22Rv1 (cell line): ENCODE measurements around the gene TM2D1.

Experiments used
- CTCF ChIP-seq: fragments of 450-650 bp; IDR thresholded peaks from 2 replicates; pipeline ENCODE4 v1.5.1; 2017; ENCODE audit warnings: mild to moderate bottlenecking
- ZFX ChIP-seq: fragments of 450-650 bp; IDR thresholded peaks from 2 replicates; pipeline ENCODE4 v1.6.1; 2017; ENCODE audit warnings: antibody characterized with exemption, borderline replicate concordance

GRCh38 chr1:61642475-61643232, 82.3 kb downstream of the TM2D1 start:
- no peak for TF ChIP-seq CTCF
- no peak for TF ChIP-seq ZFX
